ENCODE measurements around the gene SNORC. TPM values are rescaled to one million over a fixed set of nuclear protein-coding genes. Genes with fewer than 3 reads are reported as not detected.

The SNORC gene
- total and polyA plus RNA-seq, 2 of the 13 experiments (the other 11 are each of a cell fraction or from before 2014, with no cell fraction given) = 59.1 to 86.1 TPM

DNA sequence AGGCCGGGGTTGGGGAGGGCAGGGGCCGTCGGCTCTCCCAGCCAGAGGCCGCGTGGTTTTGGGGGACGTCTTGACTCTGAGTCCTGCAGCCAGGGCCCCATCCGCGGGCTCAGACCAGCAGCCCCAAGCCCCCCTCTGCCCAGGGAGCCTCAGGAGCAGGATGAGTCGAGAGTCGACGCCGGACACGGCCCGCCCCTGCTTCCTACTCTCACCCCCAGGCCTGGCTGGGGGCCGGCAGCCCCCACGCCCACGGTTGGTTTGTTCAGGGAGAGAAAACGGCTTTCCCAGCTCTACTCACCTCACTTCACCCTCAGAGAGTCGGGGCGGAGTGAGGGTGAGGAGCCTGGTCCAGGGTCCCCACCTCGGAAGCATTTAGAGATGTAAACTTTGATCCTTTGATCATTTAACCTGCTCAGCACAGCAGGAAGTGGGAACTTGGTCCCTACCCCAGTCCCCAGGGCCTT is 6.9 kb downstream of the SNORC start (continued):
- TF ChIP-seq, protein P1, sequence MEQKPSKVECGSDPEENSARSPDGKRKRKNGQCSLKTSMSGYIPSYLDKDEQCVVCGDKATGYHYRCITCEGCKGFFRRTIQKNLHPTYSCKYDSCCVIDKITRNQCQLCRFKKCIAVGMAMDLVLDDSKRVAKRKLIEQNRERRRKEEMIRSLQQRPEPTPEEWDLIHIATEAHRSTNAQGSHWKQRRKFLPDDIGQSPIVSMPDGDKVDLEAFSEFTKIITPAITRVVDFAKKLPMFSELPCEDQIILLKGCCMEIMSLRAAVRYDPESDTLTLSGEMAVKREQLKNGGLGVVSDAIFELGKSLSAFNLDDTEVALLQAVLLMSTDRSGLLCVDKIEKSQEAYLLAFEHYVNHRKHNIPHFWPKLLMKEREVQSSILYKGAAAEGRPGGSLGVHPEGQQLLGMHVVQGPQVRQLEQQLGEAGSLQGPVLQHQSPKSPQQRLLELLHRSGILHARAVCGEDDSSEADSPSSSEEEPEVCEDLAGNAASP (CRISPR knock-in tag; IDR thresholded peaks at IDR 0.05; ENCODE audit: borderline replicate concordance) = peak; percentile 80
- no peak for TF ChIP-seq ZNF766 (CRISPR knock-in tag; IDR thresholded peaks at IDR 0.05; ENCODE audit: borderline replicate concordance)
- TF ChIP-seq ZNF292 (CRISPR knock-in tag; IDR thresholded peaks at IDR 0.05; ENCODE audit: borderline replicate concordance, low read depth) = no peak
- TF ChIP-seq, protein P2, sequence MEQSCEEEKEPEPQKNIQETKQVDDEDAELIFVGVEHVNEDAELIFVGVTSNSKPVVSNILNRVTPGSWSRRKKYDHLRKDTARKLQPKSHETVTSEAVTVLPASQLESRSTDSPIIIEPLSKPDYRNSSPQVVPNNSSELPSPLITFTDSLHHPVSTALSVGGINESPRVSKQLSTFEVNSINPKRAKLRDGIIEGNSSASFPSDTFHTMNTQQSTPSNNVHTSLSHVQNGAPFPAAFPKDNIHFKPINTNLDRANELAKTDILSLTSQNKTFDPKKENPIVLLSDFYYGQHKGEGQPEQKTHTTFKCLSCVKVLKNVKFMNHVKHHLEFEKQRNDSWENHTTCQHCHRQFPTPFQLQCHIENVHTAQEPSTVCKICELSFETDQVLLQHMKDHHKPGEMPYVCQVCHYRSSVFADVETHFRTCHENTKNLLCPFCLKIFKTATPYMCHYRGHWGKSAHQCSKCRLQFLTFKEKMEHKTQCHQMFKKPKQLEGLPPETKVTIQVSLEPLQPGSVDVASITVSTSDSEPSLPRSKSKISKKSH (CRISPR knock-in tag; IDR thresholded peaks at IDR 0.05; ENCODE audit: borderline replicate concordance) = peak; percentile 21; the same call in 1 of the 2 replicates
- TF ChIP-seq ZNF235 (CRISPR knock-in tag; IDR thresholded peaks at IDR 0.05; ENCODE audit: borderline replicate concordance) = 0 out of 2 replicates have a peak, but pooled peaks have one; percentile 4
- TF ChIP-seq POLR2AphosphoS5 (IDR thresholded peaks at IDR 0.05; ENCODE audit: low read depth, low read length) = peak; percentile 73
- 0 out of 2 replicates have a peak, but pooled peaks have one; percentile 65 for TF ChIP-seq PCBP1 (IDR thresholded peaks at IDR 0.05; ENCODE audit: borderline replicate concordance, low read depth, low read length)

DNA sequence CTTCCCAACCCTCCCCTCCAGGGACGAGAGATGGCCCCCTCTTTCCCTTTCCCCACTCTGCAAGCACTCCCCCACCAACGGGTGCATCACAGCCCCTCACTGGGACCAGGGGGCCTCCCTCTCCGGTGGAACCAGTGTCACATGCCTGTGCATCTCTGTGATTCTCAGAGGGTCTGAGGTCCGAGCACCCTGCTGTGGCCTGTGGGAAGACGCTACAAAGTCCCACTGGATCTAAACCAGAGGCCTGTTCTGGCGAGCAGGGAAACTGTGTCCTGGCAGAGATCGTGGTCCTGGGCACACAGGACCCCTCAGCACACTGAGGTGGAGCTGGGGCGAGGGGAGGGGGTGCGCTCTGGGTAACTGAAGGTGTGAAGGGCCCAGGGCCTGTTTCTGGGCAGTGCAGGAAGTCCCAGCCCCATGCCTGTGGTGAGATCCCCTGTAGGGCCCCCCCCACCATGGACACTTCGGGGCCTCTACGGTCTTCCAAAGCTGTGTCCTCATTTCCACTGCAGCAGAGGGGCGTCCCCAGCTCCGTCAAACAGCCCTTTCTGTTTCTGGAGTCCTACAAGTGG is 8.0 kb downstream of the SNORC start:
- in situ Hi-C loops (cut with HindIII; ENCODE audit: extremely low pct_ligation_motif_present, low pct_unique_long_range_greater_than_20kb) (no loop called here), intact Hi-C loops (cut with micrococcal nuclease; ENCODE audit: unreplicated experiment) (no loop called here)
- no peak for ATAC-seq
- Histone ChIP-seq H3K4me3 (replicated peaks in 1 of 3; ENCODE audit: insufficient read depth in 1 of 3, low read depth in 2 of 3, low read length in 3 of 3) (peak overlapping the region; percentile 67 to 82 (median 71); a peak in 5 of 6 replicates), H3K36me3 (replicated peaks in 1 of 2; ENCODE audit: control insufficient read depth in 1 of 2, insufficient read depth in 2 of 2, low read length in 2 of 2) (peaks cover 0 to 37% of the 10 kb centered on the region in 2 experiments; a peak in 3 of 5 replicates), H3K4me2 (ENCODE audit: low read depth, low read length) (peak overlapping the region; percentile 74), H4K20me1 (ENCODE audit: insufficient read depth, low read length) (peaks cover 3% of the 10 kb centered on the region; the same call in 1 of the 2 replicates), H2AFZ (ENCODE audit: low read length) (no peak overlapping the region), H3K4me1 (ENCODE audit: insufficient read depth, low read length) (peaks cover 75% of the 10 kb centered on the region), H3K27ac (ENCODE audit: extremely low read length, insufficient read depth, low read length) (peak overlapping the region; percentile 94), H3K79me2 (ENCODE audit: insufficient read depth, low read length) (peaks cover 53% of the 10 kb centered on the region), H3K9ac (ENCODE audit: insufficient read depth, low read depth, low read length) (peak overlapping the region; percentile 85), H3K27me3 (ENCODE audit: control insufficient read depth in 1 of 2, insufficient read depth in 2 of 2, low read length in 2 of 2) (no peaks in the 10 kb centered on the region), H3K9me3 (ENCODE audit: low read length) (no peaks in the 10 kb centered on the region)
- FAIRE-seq = no peak
- ChIA-PET CTCF (ENCODE audit: low intra/inter-chr PET ratio, low total read pairs) (no interaction called here), POLR2A (interaction anchor here (1.3 to 5.3 kb wide), 6 partner anchors 17 to 182 kb away, joined by 4 to 35 read pairs (median 7); partner anchors contain the start of genes INPP5D and NGEF)
- BruUV-seq (replicated peaks) = TSS peak; percentile 47
- DNase-seq (ENCODE audit: low spot score) = no peak
- WGBS (ENCODE audit: low lambda C conversion rate) = 90% methylated on average over 13 of the region's 13 CpGs
- TF ChIP-seq ZFY (CRISPR knock-in tag; IDR thresholded peaks at IDR 0.05) (peak; percentile 16; the same call in 1 of the 2 replicates), SSRP1 (CRISPR knock-in tag; IDR thresholded peaks at IDR 0.05) (peak; percentile 66; the same call in 1 of the 2 replicates), RBFOX2 (IDR thresholded peaks at IDR 0.05; ENCODE audit: low read depth, low read length) (peak; percentile 4; the same call in 1 of the 2 replicates), AGO1 (IDR thresholded peaks at IDR 0.05; ENCODE audit: low read depth, low read length, poor library complexity, severe bottlenecking) (peak; percentile 56), NFE2 (CRISPR knock-in tag; IDR thresholded peaks at IDR 0.05) (no peak), ZMYM4 (CRISPR knock-in tag; IDR thresholded peaks at IDR 0.05) (0 out of 2 replicates have a peak, but pooled peaks have one; percentile 15), CBX5 (CRISPR knock-in tag; IDR thresholded peaks at IDR 0.05; ENCODE audit: borderline replicate concordance) (0 out of 2 replicates have a peak, but pooled peaks have one; percentile 7), AGO2 (optimal IDR thresholded peaks at IDR 0.05; ENCODE audit: low read depth, low read length) (peak; percentile 97), NONO (IDR thresholded peaks at IDR 0.05) (no peak), NONO (CRISPR knock-in tag; conservative IDR thresholded peaks at IDR 0.05) (0 out of 2 replicates have a peak, but pooled peaks have one; percentile 18), ESRRA (CRISPR knock-in tag; IDR thresholded peaks at IDR 0.05; ENCODE audit: low read depth) (no peak)
- TF ChIP-seq, protein P3, sequence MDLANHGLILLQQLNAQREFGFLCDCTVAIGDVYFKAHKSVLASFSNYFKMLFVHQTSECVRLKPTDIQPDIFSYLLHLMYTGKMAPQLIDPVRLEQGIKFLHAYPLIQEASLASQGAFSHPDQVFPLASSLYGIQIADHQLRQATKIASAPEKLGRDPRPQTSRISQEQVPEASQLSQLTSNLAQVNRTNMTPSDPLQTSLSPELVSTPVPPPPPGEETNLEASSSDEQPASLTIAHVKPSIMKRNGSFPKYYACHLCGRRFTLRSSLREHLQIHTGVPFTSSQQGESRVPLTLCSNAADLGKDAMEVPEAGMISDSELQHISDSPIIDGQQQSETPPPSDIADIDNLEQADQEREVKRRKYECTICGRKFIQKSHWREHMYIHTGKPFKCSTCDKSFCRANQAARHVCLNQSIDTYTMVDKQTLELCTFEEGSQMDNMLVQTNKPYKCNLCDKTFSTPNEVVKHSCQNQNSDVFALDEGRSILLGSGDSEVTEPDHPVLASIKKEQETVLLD (CRISPR knock-in tag; IDR thresholded peaks at IDR 0.05; ENCODE audit: low read depth) = no peak
